ENCODE data around the gene PARP11.

PARP11 gene

GRCh38 chr12:3897371-3897971 lies 24.3 kb upstream of the PARP11 start:
- in situ Hi-C loops (cut with MboI; ENCODE audit: low sequenced_read_pairs, unreplicated experiment) = loop anchor here (10.0 to 25.0 kb wide), 2 partner anchors 407 to 865 kb away; no protein-coding TSS in a partner anchor
- no peak for TF ChIP-seq CTCF (IDR thresholded peaks at IDR 0.05; ENCODE audit: borderline replicate concordance, control extremely low read depth, extremely low read depth, insufficient read depth, missing control alignments)
- DNase-seq (ENCODE audit: low spot score) = no peak

- in situ Hi-C loops (cut with MboI; ENCODE audit: low sequenced_read_pairs, unreplicated experiment) = loop anchor here (10.0 to 25.0 kb wide), 2 partner anchors 408 to 865 kb away; no protein-coding TSS in a partner anchor
- TF ChIP-seq CTCF (IDR thresholded peaks at IDR 0.05; ENCODE audit: borderline replicate concordance, control extremely low read depth, extremely low read depth, insufficient read depth, missing control alignments) = no peak
These were observed 23.7 kb upstream of the PARP11 start for GRCh38 chr12:3896801-3897351.

GRCh38 chr12:3896356-3896755 lies 23.2 kb upstream of the PARP11 start:
- DNase-seq (ENCODE audit: low spot score) = no peak
- in situ Hi-C loops (cut with MboI; ENCODE audit: low sequenced_read_pairs, unreplicated experiment) = loop anchor here (10.0 to 25.0 kb wide), 2 partner anchors 408 to 866 kb away; no protein-coding TSS in a partner anchor
- TF ChIP-seq CTCF (IDR thresholded peaks at IDR 0.05; ENCODE audit: borderline replicate concordance, control extremely low read depth, extremely low read depth, insufficient read depth, missing control alignments) = no peak

More at GRCh38 chr12:3896801-3897351, 23.7 kb upstream of the PARP11 start:
- no peak for DNase-seq (ENCODE audit: low spot score)

- no peak for DNase-seq (ENCODE audit: low spot score)
- in situ Hi-C loops (cut with MboI; ENCODE audit: low sequenced_read_pairs, unreplicated experiment) = loop anchor here (10.0 to 25.0 kb wide), 2 partner anchors 412 to 870 kb away; no protein-coding TSS in a partner anchor
- no peak for TF ChIP-seq CTCF (IDR thresholded peaks at IDR 0.05; ENCODE audit: borderline replicate concordance, control extremely low read depth, extremely low read depth, insufficient read depth, missing control alignments)
These were observed 19.4 kb upstream of the PARP11 start for GRCh38 chr12:3892631-3893030.

GRCh38 chr12:3891201-3891600 lies 18.0 kb upstream of the PARP11 start:
- DNase-seq (ENCODE audit: low spot score) = no peak
- TF ChIP-seq CTCF (IDR thresholded peaks at IDR 0.05; ENCODE audit: borderline replicate concordance, control extremely low read depth, extremely low read depth, insufficient read depth, missing control alignments) = no peak
- in situ Hi-C loops (cut with MboI; ENCODE audit: low sequenced_read_pairs, unreplicated experiment) = loop anchor here (10.0 to 25.0 kb wide), 2 partner anchors 414 to 871 kb away; no protein-coding TSS in a partner anchor

GRCh38 chr12:3888659-3889058 lies 15.5 kb upstream of the PARP11 start:
- no peak for DNase-seq (ENCODE audit: low spot score)
- no peak for TF ChIP-seq CTCF (IDR thresholded peaks at IDR 0.05; ENCODE audit: borderline replicate concordance, control extremely low read depth, extremely low read depth, insufficient read depth, missing control alignments)
- in situ Hi-C loops (cut with MboI; ENCODE audit: low sequenced_read_pairs, unreplicated experiment) = loop anchor here (10.0 to 25.0 kb wide), 2 partner anchors 396 to 874 kb away; no protein-coding TSS in a partner anchor
